ENCODE data around the gene NTNG1. TPM values are rescaled to one million over a fixed set of nuclear protein-coding genes. Genes with fewer than 3 reads are reported as not detected.

NTNG1 gene
- total and polyA plus RNA-seq, 2 of the 8 experiments (the other 6 are each of a cell fraction or from before 2014, with no cell fraction given): 1.2 to 4.1 TPM

- TF ChIP-seq RFX5 (IDR thresholded peaks at IDR 0.05; ENCODE audit: borderline replicate concordance, low read depth, low read length): no peak
Observed at GRCh38 chr1:107359472-107360241, 218.8 kb downstream of the NTNG1 start (continued).
